Spleen (tissue), 7 donors: ENCODE data around the gene UGT1A5.

Source experiments
- POLR2A ChIP-seq, 3 donors: fragments of 450-650 bp; IDR thresholded peaks; one replicate each; pipeline ENCODE4 v1.5.1; 2017; ENCODE audit warnings: antibody characterized with exemption in 3 of 3, mild to moderate bottlenecking in 1 of 3
- POLR2AphosphoS5 ChIP-seq, 3 donors: sonication (generic); formaldehyde crosslinking; IDR thresholded peaks; one replicate each; pipeline ENCODE4 v1.5.1; 2017; ENCODE audit warnings: antibody characterized with exemption in 3 of 3
- TF ChIP-seq, protein P1 (sequence below), 11 experiments: fragments of 200-600 bp in 7 of 11; fragments of 450-650 bp in 4 of 11; sonication (generic) in 4 of 11; IDR thresholded peaks in 8 of 11; conservative IDR thresholded peaks in 3 of 11; 1 replicate in 7 of 11; 2 replicates in 4 of 11; pipeline versions ENCODE4 v1.4.0 to v1.8.0; 2016 to 2021; ENCODE audit warnings: antibody characterized with exemption in 11 of 11, inconsistent platforms in 4 of 11, mild to moderate bottlenecking in 1 of 11
- donor health status: DM: no; HTN: no; CAD: no; lungs with moderate emphysema.
- donor health status: DM: no; HTN: no; CAD: no.
- donor health status: DM: no; HTN: no; CAD: no.

- TF ChIP-seq POLR2A (IDR thresholded peaks at IDR 0.05) = no peak
- TF ChIP-seq POLR2AphosphoS5 (IDR thresholded peaks at IDR 0.05) = no peak
- TF ChIP-seq, protein P1, sequence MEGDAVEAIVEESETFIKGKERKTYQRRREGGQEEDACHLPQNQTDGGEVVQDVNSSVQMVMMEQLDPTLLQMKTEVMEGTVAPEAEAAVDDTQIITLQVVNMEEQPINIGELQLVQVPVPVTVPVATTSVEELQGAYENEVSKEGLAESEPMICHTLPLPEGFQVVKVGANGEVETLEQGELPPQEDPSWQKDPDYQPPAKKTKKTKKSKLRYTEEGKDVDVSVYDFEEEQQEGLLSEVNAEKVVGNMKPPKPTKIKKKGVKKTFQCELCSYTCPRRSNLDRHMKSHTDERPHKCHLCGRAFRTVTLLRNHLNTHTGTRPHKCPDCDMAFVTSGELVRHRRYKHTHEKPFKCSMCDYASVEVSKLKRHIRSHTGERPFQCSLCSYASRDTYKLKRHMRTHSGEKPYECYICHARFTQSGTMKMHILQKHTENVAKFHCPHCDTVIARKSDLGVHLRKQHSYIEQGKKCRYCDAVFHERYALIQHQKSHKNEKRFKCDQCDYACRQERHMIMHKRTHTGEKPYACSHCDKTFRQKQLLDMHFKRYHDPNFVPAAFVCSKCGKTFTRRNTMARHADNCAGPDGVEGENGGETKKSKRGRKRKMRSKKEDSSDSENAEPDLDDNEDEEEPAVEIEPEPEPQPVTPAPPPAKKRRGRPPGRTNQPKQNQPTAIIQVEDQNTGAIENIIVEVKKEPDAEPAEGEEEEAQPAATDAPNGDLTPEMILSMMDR (IDR thresholded peaks at IDR 0.05 in 8 of 11, conservative IDR thresholded peaks at IDR 0.05 in 3 of 11) = no peak
Measured at GRCh38 chr2:233690444-233690843, 22.3 kb upstream of the UGT1A5 start.
